NOMO-1 treated with DMSO at 0.1 percent for 48 hours (cell line): Measurements from ENCODE around the gene CX3CR1.

Experiments used
- DNase-seq: peaks from one replicate; lab custom pipeline; 2025; ENCODE audit not compliant: unreplicated experiment; lab: John Stamatoyannopoulos, UW

The CX3CR1 gene

GRCh38 chr3:39292961-39293360 is 13.1 kb upstream of the CX3CR1 start:
- no peak for DNase-seq

GRCh38 chr3:39291903-39292329 is 12.1 kb upstream of the CX3CR1 start:
- DNase-seq = peak; percentile 26

- no peak for DNase-seq
Measured at GRCh38 chr3:39290255-39290654, 10.4 kb upstream of the CX3CR1 start.

DNA sequence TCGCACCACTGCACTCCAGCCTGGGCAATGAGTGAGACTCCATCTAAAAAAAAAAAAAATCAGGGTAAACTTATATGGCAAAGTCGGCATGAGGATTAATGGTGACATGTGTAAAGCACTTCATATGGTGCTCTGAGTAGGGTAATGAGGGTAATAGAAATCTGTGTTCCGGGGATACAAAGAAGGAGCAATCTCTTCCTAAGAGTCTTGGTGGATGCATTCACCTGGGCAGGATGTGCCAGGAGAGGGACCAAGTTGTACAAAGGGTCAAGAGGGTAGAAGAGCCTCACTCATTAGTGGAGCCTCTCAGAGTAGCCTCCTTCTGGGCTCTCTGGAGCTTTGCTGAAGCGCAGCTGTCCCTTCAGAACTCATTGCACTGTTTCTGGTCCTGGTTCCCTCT is 9.3 kb upstream of the CX3CR1 start:
- DNase-seq = no peak

DNA sequence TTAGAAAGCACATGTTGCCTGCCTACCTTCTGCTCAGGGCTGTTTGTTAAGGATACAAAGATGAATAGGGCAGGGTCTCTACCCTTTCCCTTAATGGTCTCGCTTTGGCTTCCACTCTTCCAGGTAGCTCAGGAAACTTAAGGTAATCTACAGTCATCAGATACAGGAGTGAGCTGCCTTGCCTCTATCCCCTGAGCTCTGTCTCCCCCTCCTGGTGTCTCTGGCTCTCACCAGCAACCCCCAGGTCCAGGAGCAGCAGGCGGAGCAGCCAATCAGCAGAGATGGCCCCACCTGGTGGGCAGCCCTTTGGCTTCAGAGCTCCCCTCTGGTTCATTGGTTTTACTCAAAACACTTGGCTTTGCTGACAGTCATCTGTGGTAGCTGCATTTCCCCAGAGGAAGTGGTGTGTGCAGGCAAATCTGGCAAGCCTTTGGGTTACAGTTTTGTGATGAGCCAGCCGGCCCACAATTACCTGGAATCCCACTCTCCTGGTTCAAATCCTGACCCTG is 8.5 kb upstream of the CX3CR1 start:
- DNase-seq = peak; percentile 86

DNA sequence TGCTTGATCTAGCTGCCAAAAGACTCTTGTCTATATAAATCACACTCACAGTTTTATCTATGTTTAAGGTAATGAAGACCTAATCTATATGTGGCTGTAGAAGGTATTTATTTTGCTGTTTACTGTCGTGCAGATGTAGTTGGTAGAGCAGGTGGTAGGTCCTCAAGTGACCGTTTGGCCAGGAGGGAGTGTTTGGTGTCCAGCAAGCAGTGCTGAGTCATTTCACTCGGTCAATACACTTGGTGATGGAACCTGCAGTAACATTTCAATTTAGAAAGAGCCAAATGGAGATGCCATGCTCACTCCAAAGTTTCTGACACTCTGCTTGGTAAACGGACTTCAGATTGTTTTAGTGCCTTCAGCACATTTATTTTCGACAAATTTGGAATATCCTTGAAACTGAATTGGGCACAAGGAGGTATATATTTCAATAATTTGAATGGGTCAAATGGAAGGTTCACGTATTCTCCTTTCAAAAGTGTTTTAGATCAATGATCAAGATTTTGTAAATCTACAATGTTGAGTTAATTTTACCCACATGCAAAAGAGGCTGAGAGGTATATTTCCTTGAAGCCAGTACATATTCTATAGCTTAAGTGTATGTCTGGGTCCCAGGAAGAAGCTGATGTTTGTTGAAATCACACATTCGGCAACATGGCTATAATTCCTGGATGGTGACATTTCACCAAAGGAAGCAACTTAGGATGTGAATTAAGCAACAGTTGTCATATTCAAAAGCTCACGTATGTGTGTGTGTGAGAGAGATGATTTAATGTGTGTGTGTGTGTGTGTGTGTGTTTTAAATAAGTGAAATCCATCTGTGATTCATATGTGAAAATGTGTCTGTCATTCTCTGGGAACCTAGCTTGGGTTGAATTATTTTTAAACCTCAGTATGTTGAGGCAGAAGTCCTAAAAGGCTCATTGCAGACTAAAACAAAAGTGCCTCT is 7.7 kb upstream of the CX3CR1 start:
- no peak for DNase-seq

DNA sequence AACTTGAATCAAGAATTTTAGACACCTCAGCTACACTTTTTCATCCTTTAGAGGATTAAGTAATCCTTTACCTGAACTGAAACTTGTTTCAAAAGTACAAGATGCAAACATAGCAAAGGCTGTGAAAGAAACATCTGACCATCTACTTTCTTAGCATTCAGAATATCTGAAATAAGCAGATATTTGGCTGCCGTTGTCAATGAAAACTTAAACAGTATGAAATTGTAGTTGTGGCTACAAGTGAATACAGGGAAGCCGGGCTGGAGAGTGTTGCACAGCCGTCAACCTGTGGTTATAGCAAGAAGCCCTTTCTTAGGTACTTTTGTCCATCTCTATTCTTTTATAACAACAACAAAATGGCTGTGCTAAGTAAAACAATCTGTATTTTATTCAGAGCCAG is 6.9 kb upstream of the CX3CR1 start:
- DNase-seq = no peak

GRCh38 chr3:39285332-39285731 is 5.5 kb upstream of the CX3CR1 start:
- DNase-seq = no peak

DNA sequence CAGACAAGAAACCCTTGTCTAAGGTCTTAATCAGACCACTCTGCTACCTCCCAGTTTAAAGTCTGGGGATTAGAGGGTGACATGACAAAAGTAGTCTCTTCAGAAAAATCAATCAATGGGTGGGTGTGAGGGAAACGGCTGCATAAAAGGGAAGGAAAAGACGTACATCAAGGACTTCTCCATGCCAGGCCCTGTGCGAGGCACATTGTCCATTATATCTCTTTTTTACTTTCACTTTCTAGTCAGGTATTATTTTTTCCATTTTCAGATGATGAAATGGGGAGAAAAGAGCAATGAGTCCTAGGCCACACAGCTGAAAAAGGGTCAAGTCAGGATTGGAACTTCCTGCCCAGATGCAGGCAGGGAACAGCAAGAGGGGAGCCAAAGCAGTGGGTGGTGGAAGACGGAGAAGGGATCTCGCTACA is 4.6 kb upstream of the CX3CR1 start:
- peak; percentile 51 for DNase-seq

- no peak for DNase-seq
Measured at GRCh38 chr3:39282057-39282456, 2.2 kb upstream of the CX3CR1 start.

GRCh38 chr3:39281533-39281932 is 1.7 kb upstream of the CX3CR1 start:
- DNase-seq = peak; percentile 44

DNA sequence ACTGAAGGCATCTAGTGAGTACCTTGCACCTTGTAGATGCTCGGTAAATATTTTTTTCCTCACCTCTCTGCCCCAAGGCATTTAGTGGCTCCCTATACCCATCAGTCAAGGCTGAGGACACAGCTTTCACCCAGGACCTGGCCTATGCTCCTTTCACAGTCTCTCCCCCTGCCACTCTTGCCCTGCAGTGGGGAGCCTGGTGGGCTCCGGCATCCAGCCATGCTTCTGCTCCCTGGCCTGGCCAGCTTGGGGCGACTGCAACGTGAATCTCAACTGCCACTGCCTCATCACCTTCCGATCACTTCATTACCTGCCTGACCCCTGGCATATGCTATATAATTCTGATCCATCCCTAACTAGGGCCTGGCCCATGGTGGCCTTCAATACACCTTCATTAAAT is 735 bp upstream of the CX3CR1 start:
- DNase-seq = no peak

DNA sequence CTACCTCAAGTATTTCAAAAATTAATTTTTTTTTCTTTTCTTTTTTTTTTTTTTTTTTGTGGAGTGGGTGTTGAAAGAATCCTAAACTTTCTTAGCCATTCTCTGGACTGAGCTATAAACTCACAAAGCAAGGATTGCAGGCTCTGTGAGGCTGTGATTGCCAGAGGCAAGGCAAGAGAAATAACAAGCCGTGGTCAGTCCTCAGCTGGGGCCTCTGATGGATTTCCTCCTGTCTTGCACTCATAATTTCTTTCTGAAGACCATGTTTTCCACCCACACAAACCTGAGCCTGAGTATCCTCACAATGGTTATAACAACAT is 1.3 kb downstream of the CX3CR1 start:
- no peak for DNase-seq

- DNase-seq = no peak
Measured at GRCh38 chr3:39277893-39278615, 1.8 kb downstream of the CX3CR1 start.

- DNase-seq = no peak
Measured at GRCh38 chr3:39276746-39277145, 3.1 kb downstream of the CX3CR1 start.

DNA sequence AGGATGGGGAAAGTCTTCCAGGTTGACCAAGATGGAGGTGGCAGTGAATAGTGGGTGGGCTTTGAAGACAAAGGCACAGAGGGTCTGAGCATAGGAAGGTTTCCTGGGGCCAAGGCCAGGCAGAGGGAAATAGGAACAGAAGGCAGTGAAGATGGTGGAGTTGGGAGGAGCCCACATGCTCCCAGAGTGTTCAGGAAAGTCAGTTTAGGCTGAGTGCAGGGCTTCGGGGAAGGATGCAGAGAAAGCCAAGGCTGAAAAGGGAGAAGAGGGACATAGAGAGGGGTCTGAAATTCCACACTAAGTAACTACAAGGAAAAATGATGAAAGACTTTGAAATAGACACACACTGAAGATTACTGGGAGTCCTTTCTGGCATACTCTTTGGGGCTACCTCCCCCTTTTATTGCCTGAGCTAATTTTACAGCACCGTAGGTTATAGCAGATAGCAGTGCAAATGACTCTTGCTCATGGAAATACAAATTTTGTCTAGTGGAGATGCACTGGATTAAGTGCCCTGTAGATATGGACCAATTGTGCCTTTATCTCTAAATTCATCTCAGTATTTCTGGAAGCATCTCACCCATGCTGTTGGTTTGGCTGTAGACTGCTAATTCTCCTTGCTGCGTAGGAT is 3.8 kb downstream of the CX3CR1 start:
- DNase-seq = no peak

DNA sequence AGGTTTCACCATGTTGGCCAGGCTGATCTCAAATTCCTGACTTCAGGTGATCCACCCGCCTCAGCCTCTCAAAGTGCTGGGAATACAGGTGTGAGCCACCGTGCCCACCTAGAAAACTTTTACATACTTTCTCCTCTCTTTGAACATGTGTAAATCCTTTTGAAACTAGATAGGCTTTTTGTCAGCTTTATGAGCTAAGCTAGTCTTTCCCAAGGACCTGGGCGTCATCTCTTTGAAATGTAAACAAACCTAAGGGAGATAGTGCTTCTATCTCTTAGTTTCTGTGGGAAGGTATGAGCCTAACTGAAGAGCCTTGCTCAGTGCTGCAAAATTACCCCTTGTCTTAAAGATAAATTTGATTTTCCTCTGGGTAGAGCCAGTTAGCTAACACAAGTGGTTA is 4.8 kb downstream of the CX3CR1 start:
- DNase-seq = no peak

- no peak for DNase-seq
Measured at GRCh38 chr3:39273119-39273518, 6.7 kb downstream of the CX3CR1 start.

GRCh38 chr3:39272191-39272590 is 7.6 kb downstream of the CX3CR1 start:
- peak; percentile 74 for DNase-seq

DNA sequence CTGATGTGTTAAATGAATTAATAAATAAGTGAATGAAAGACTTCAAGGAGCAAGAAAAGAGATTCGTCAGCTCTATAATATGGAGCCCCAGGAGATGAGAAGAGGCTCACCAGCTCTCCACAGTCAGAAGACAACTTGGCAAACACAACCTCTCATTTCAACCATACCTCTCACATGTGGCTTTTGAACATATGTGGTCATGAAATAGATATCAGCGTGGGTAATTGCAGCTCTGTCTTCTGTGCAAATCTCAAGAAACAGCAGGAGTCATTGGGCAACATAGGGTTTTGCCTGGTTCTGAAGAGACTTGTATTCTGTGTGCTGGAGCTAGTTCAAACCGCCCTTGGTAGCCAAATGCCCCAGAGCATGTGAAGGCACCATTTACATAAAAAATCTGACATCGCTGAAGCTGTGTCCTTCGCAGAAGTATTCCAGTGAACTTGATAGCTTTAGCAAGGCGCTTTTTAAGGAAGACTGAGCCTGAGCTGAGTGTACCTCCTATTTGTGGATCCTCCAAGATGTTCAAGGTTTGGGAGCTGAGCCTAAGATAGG is 8.4 kb downstream of the CX3CR1 start:
- no peak for DNase-seq

GRCh38 chr3:39269528-39269927 is 10.3 kb downstream of the CX3CR1 start:
- DNase-seq = no peak
